ENCODE data around the gene WSCD2.

Gene WSCD2

DNA sequence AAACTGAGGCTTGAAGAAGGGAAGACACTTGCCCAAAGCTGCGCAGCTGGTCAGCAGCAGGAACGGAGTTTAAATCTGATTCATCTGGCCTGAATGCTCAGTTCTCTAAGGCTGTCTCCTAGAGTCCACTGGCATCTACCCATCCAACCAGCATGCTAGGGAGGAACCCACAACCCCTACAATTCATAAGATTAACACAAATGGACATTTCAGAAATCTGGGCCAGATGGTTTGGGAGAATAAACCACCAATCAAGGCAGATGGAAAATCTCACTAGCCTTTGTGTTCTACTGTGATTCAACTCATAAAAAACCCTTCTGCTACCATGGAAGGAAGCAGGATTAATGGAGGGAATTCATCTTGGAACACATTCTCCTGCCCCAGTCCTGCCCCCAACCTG lies 67.8 kb downstream of the WSCD2 start:
- Histone ChIP-seq H3K4me1 (ENCODE audit: control insufficient read depth in 1 of 2, insufficient read depth in 2 of 2, low read length in 2 of 2) (no peaks in the 10 kb centered on the region), H3K4me3 (ENCODE audit: low read depth in 1 of 2, low read length in 2 of 2) (no peak overlapping the region), H3K27me3 (ENCODE audit: low read depth, low read length) (no peaks in the 10 kb centered on the region), H3K9me3 (ENCODE audit: control insufficient read depth in 1 of 2, low read length in 2 of 2) (no peaks in the 10 kb centered on the region), H3K36me3 (ENCODE audit: control insufficient read depth in 1 of 2, insufficient read depth in 2 of 2, low read length in 2 of 2) (no peaks in the 10 kb centered on the region), H3K27ac (ENCODE audit: low read length) (no peak overlapping the region)

DNA sequence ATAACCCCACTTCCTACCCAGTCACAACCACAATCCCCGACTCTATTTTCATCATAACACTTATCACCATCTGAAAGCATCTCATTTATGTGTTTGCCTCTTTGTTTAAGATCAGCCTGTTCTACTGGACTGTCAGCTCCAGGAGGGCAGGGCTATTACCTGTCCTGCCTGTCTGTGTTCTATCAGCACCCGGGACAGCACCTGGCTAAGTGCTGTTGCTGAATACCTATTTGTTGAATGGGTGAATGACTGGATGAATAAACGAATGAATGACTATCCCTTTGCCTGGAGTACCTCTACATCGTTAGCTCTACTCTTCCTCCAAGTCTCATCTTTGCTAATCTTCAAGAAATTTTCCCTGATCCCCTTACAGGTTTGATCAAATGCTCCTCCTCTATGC lies 69.0 kb downstream of the WSCD2 start:
- Histone ChIP-seq H3K27ac (ENCODE audit: low read length) (no peak overlapping the region), H3K27me3 (ENCODE audit: low read depth, low read length) (no peaks in the 10 kb centered on the region), H3K9me3 (ENCODE audit: control insufficient read depth in 1 of 2, low read length in 2 of 2) (peaks cover 0 to 2% of the 10 kb centered on the region in 2 donors), H3K36me3 (ENCODE audit: control insufficient read depth in 1 of 2, insufficient read depth in 2 of 2, low read length in 2 of 2) (no peaks in the 10 kb centered on the region), H3K4me1 (ENCODE audit: control insufficient read depth in 1 of 2, insufficient read depth in 2 of 2, low read length in 2 of 2) (no peaks in the 10 kb centered on the region), H3K4me3 (ENCODE audit: low read depth in 1 of 2, low read length in 2 of 2) (no peak overlapping the region)

DNA sequence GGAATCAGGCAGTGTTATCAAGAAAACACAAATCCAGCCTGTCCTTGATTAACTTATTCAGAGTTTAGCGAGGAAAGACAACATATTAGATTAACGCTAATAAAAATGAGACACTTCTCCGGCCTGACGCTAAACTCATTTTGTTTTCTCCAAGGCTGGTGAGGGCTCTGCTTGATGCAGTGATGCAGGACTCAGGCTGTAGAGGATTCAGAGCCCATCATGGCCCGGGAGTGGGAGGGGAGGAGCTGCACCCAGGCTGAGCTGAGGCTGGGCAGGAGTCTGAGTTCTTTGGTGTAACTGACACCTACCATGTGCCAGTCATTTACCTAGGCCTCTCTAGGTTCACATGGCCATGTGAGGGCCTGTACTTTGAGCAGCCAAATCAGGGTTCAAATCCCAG lies 70.0 kb downstream of the WSCD2 start:
- Histone ChIP-seq H3K9me3 (ENCODE audit: control insufficient read depth in 1 of 2, low read length in 2 of 2) (peaks cover 0 to 8% of the 10 kb centered on the region in 2 donors), H3K27me3 (ENCODE audit: low read depth, low read length) (no peaks in the 10 kb centered on the region), H3K4me3 (ENCODE audit: low read depth in 1 of 2, low read length in 2 of 2) (no peak overlapping the region), H3K36me3 (ENCODE audit: control insufficient read depth in 1 of 2, insufficient read depth in 2 of 2, low read length in 2 of 2) (no peaks in the 10 kb centered on the region), H3K27ac (ENCODE audit: low read length) (no peak overlapping the region), H3K4me1 (ENCODE audit: control insufficient read depth in 1 of 2, insufficient read depth in 2 of 2, low read length in 2 of 2) (no peaks in the 10 kb centered on the region)

DNA sequence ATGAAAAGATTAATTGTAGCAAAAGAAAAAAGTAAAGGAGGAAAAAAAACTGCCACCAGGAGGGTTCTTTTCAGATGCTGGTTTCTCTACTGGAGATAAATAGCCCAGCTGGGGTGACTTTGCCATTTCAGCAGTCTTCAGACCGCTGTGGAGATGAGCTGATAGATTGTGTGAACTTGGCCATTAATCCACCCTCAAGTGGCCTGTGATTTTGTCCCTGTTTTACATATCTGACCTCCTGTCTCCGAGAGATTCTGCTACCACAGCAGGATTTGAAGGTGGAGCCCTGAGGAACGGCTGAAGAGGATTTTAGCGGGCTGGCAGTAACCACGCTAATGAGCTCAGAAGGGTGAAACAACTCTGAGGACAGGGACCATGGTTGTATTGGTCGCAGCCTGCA lies 72.7 kb downstream of the WSCD2 start:
- Histone ChIP-seq H3K4me3 (ENCODE audit: low read depth in 1 of 2, low read length in 2 of 2) (no peak overlapping the region), H3K27me3 (ENCODE audit: low read depth, low read length) (no peaks in the 10 kb centered on the region), H3K27ac (ENCODE audit: low read length) (no peak overlapping the region), H3K36me3 (ENCODE audit: control insufficient read depth in 1 of 2, insufficient read depth in 2 of 2, low read length in 2 of 2) (no peaks in the 10 kb centered on the region), H3K9me3 (ENCODE audit: control insufficient read depth in 1 of 2, low read length in 2 of 2) (peaks cover 0 to 8% of the 10 kb centered on the region in 2 donors), H3K4me1 (ENCODE audit: control insufficient read depth in 1 of 2, insufficient read depth in 2 of 2, low read length in 2 of 2) (no peaks in the 10 kb centered on the region)

GRCh38 chr12:108204117-108204987 lies 75.3 kb downstream of the WSCD2 start:
- Histone ChIP-seq H3K36me3 (ENCODE audit: control insufficient read depth in 1 of 2, insufficient read depth in 2 of 2, low read length in 2 of 2) (no peaks in the 10 kb centered on the region), H3K27ac (ENCODE audit: low read length) (no peak overlapping the region), H3K9me3 (ENCODE audit: control insufficient read depth in 1 of 2, low read length in 2 of 2) (peaks cover 0 to 8% of the 10 kb centered on the region in 2 donors), H3K4me3 (ENCODE audit: low read depth in 1 of 2, low read length in 2 of 2) (no peak overlapping the region), H3K27me3 (ENCODE audit: low read depth, low read length) (no peaks in the 10 kb centered on the region), H3K4me1 (ENCODE audit: control insufficient read depth in 1 of 2, insufficient read depth in 2 of 2, low read length in 2 of 2) (no peaks in the 10 kb centered on the region)

DNA sequence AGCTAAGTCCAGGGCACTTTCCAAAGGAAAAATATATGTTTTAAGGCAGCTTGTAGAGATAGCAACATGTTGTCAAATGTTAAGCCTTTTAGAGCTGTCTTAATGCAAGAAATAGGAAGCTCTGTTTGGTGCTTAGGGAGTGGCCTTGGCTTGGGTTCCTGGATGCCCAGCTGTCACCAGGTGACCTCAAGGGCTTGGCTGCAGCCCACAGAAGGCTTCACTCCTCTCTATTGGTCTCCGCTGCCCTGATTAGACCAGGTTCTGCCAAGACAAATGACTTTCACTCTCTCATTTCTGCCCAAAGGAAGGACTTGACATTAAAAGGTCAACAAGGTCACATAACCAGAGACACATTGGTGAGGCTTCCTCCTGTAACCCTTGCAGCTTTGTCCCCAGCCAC lies 76.8 kb downstream of the WSCD2 start:
- H3K4me3 ChIP-seq (ENCODE audit: low read depth in 1 of 2, low read length in 2 of 2), result no peak overlapping the region
- H3K27ac ChIP-seq (ENCODE audit: low read length), result no peak overlapping the region
- no peaks in the 10 kb centered on the region for H3K27me3 ChIP-seq (ENCODE audit: low read depth, low read length)
- peaks cover 0 to 8% of the 10 kb centered on the region in 2 donors for H3K9me3 ChIP-seq (ENCODE audit: control insufficient read depth in 1 of 2, low read length in 2 of 2)
- H3K4me1 ChIP-seq (ENCODE audit: control insufficient read depth in 1 of 2, insufficient read depth in 2 of 2, low read length in 2 of 2), result no peaks in the 10 kb centered on the region
- no peaks in the 10 kb centered on the region for H3K36me3 ChIP-seq (ENCODE audit: control insufficient read depth in 1 of 2, insufficient read depth in 2 of 2, low read length in 2 of 2)

DNA sequence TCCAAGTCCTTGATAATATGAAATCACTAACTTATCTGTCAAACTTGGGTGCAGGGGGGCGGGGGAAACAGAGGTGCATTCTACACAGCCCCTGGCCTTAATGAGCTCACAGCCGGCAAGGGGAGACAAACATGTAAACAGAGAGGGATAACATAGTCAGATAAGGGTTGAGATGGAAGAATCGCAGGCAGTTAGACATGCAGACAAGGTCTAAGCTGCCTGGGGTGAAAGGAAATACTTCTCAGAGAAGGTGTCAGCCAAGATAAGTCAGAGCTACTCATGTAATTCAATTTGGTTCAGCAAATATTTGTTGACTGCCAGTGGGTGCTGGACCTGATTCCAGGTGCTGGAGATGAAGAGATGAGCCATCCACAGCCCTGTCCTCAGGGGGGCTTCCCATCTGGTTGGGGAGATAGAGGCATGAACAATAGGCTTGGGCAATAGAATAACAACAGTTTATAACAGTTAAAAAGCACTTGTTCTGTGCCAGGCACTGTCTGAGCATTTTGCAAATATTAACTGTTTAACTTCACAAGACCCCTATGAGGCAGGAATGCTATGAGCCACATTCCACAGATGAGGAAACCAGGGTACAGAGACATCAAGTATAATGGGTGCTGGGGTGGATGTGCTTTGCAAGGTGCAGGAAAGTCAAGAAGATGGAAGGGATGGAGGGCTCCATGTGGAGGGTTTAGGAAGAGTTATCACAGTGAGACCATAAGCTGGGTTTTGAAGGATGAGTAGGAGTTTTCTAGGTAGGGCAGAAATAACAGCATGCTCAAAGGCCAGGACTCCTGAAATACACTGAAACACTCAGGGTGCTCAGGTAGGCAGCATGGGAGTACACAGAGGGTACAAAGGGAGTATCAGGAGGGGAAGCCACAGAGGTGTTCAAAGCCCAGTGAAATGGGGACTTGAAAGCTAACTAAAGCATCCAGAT lies 79.0 kb downstream of the WSCD2 start:
- Histone ChIP-seq H3K27me3 (ENCODE audit: low read depth, low read length) (no peaks in the 10 kb centered on the region), H3K4me1 (ENCODE audit: control insufficient read depth in 1 of 2, insufficient read depth in 2 of 2, low read length in 2 of 2) (no peaks in the 10 kb centered on the region), H3K27ac (ENCODE audit: low read length) (no peak overlapping the region), H3K9me3 (ENCODE audit: control insufficient read depth in 1 of 2, low read length in 2 of 2) (peaks cover 0 to 5% of the 10 kb centered on the region in 2 donors), H3K36me3 (ENCODE audit: control insufficient read depth in 1 of 2, insufficient read depth in 2 of 2, low read length in 2 of 2) (no peaks in the 10 kb centered on the region), H3K4me3 (ENCODE audit: low read depth in 1 of 2, low read length in 2 of 2) (no peak overlapping the region)

DNA sequence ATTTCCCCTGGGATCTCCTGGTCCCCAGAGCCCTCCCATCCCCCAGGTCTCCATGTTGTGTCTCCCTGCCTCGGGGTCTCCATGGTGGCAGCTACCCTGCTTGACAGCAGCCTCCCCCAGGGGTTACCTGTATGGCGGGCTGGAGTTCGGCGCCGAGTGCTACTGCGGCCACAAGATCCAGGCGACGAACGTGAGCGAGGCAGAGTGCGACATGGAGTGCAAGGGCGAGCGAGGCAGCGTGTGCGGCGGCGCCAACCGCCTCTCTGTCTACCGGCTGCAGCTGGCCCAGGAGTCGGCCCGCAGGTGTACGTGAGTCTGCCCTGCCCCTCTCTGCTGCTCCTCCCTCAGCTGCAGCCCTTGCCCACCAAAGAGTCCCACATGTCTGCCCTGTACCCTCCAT lies 80.9 kb downstream of the WSCD2 start:
- Histone ChIP-seq H3K27me3 (ENCODE audit: low read depth, low read length) (no peaks in the 10 kb centered on the region), H3K27ac (ENCODE audit: low read length) (no peak overlapping the region), H3K4me1 (ENCODE audit: control insufficient read depth in 1 of 2, insufficient read depth in 2 of 2, low read length in 2 of 2) (no peaks in the 10 kb centered on the region), H3K36me3 (ENCODE audit: control insufficient read depth in 1 of 2, insufficient read depth in 2 of 2, low read length in 2 of 2) (no peaks in the 10 kb centered on the region), H3K9me3 (ENCODE audit: control insufficient read depth in 1 of 2, low read length in 2 of 2) (no peaks in the 10 kb centered on the region), H3K4me3 (ENCODE audit: low read depth in 1 of 2, low read length in 2 of 2) (no peak overlapping the region)

DNA sequence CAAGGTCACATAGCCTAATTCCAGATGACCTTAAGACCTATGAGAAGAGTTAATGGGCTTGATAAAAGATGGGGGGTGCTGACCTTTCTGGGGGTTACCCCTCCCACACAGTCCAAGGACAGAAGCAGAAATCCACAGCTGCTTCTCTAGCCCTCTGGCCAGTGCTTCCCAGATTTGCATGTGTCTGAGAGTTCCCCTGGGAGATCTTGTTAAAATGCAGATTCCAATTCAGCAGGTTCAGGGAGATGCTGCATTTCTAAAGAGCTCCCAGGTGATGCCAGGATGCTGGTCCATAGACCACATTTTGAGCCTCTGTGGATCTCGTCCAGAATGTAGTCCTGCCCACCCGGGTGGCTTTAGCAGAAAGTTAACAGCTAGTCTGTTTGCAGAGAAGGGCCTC lies 82.1 kb downstream of the WSCD2 start:
- H3K4me1 ChIP-seq (ENCODE audit: control insufficient read depth in 1 of 2, insufficient read depth in 2 of 2, low read length in 2 of 2), result no peaks in the 10 kb centered on the region
- no peak overlapping the region for H3K4me3 ChIP-seq (ENCODE audit: low read depth in 1 of 2, low read length in 2 of 2)
- no peak overlapping the region for H3K27ac ChIP-seq (ENCODE audit: low read length)
- no peaks in the 10 kb centered on the region for H3K27me3 ChIP-seq (ENCODE audit: low read depth, low read length)
- no peaks in the 10 kb centered on the region for H3K9me3 ChIP-seq (ENCODE audit: control insufficient read depth in 1 of 2, low read length in 2 of 2)
- H3K36me3 ChIP-seq (ENCODE audit: control insufficient read depth in 1 of 2, insufficient read depth in 2 of 2, low read length in 2 of 2), result no peaks in the 10 kb centered on the region

DNA sequence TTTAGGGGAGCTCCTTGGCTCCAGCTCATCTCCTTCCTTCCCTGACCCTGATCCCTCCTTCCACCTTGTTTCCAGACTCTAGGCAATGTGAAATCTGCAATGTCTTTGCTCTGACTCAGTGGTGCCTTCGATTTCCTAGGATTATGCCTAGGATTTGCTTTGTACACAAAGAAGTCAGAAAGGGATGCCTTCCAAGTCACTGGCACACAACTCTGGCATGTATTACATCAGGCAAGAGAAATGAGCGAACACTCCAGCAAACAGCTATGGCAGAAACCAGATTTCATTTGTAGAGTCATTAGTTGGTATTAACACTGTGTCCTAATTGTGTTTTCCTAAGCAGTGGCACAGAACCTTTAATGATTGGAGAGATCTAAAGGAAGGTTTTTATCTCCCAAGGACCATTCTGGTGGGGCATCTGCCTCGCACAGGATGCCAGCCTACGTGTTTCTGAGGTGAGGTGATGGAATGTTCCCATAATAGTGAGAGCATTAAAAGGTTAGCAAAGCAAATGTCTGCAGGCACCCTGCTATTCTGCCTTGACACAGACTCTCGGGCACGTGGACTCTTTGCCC lies 84.9 kb downstream of the WSCD2 start:
- no peak overlapping the region for H3K27ac ChIP-seq (ENCODE audit: low read length)
- no peaks in the 10 kb centered on the region for H3K9me3 ChIP-seq (ENCODE audit: control insufficient read depth in 1 of 2, low read length in 2 of 2)
- H3K4me1 ChIP-seq (ENCODE audit: control insufficient read depth in 1 of 2, insufficient read depth in 2 of 2, low read length in 2 of 2), result no peaks in the 10 kb centered on the region
- no peak overlapping the region for H3K4me3 ChIP-seq (ENCODE audit: low read depth in 1 of 2, low read length in 2 of 2)
- H3K27me3 ChIP-seq (ENCODE audit: low read depth, low read length), result no peaks in the 10 kb centered on the region
- H3K36me3 ChIP-seq (ENCODE audit: control insufficient read depth in 1 of 2, insufficient read depth in 2 of 2, low read length in 2 of 2), result no peaks in the 10 kb centered on the region

DNA sequence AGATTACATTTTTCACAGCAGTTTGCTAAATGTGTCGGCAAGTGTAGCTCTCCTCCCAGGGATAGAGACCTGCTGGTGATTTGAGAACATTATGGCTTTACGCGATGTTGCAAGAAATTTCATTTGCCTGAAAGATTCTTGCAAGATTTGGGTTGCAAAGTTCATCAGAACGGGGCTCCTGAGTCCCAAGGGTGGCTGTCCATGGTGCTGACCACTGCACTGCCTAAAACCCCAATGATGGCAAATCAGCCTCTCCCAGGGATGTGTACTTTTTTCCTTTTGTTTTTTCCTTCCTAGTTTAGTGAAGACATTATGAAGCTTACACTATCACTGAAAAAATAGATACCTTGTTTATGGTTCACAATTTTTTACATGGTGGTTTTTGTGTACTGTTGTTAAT lies 85.4 kb downstream of the WSCD2 start:
- H3K4me3 ChIP-seq (ENCODE audit: low read depth in 1 of 2, low read length in 2 of 2), result no peak overlapping the region
- no peaks in the 10 kb centered on the region for H3K4me1 ChIP-seq (ENCODE audit: control insufficient read depth in 1 of 2, insufficient read depth in 2 of 2, low read length in 2 of 2)
- no peaks in the 10 kb centered on the region for H3K27me3 ChIP-seq (ENCODE audit: low read depth, low read length)
- H3K9me3 ChIP-seq (ENCODE audit: control insufficient read depth in 1 of 2, low read length in 2 of 2), result no peaks in the 10 kb centered on the region
- no peak overlapping the region for H3K27ac ChIP-seq (ENCODE audit: low read length)
- H3K36me3 ChIP-seq (ENCODE audit: control insufficient read depth in 1 of 2, insufficient read depth in 2 of 2, low read length in 2 of 2), result no peaks in the 10 kb centered on the region

Data from muscle layer of duodenum (tissue), 2 donors.